Cardiac fibroblast (primary cell): ENCODE results near the gene HMGN2.

Experiments used
- DNase-seq, 2 donors: peaks; one replicate each; pipeline versions ENCODE4 v3.0.0 to v3.0.0-alpha.2; 2010; ENCODE audit warnings: low read depth in 2 of 2
- H3K4me3 ChIP-seq, 2 donors: replicated peaks in 1 of 2; 1 replicate in 1 of 2; 2 replicates in 1 of 2; pipeline ENCODE4 v1.5.1; 2011; ENCODE audit warnings: low read depth in 2 of 2, low read length in 2 of 2, mild to moderate bottlenecking in 2 of 2, moderate library complexity in 1 of 2
- CTCF ChIP-seq: IDR thresholded peaks from one replicate; pipeline ENCODE4 v1.5.1; 2011; ENCODE audit warnings: low read depth, mild to moderate bottlenecking, low read length, inconsistent platforms

HMGN2 gene

DNA sequence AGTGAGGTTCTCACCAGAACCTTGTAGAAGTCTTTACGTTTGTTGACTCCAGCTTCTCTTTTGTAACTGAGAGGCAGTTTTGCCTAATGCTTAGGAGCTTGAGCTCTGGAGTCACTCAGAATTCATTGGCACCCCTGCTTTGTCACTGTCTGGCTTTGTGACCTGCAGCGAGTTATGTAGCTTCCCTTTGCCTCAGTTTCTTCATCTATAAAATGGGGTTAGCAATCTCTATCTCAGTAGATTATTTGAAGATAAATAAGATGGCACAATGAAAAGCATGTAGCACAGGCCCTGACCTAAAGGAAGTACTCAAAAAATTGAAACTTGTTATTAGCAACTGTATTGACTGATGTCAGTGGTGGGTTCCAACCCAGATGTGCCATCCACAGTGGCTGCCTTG lies 32.0 kb upstream of the HMGN2 start:
- no peak overlapping the region for H3K4me3 ChIP-seq
- no peak for DNase-seq
- no peak for TF ChIP-seq CTCF

- no peak overlapping the region for H3K4me3 ChIP-seq
- TF ChIP-seq CTCF: no peak
- DNase-seq: no peak
Measured at GRCh38 chr1:26449868-26450267, 22.4 kb upstream of the HMGN2 start.

DNA sequence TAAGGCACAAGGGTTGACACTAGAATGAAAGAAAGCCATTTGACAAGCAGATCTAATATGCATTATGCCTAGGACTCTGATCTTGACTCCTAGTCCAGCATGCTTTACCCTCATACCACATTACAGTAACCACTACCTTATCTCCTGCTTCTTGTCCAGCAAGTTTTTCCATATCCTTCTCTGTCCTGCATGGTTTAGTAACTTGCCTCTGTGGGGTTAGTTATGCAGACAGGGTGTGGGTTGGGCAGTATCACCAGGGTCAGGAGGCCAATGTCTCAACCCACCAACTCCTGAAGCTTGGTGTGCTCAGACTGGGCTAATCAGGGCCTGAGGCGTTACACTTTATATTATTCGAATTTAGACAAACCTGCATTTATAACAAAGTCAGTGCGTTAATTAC lies 21.3 kb upstream of the HMGN2 start:
- no peak for DNase-seq
- H3K4me3 ChIP-seq: no peak overlapping the region
- no peak for TF ChIP-seq CTCF

GRCh38 chr1:26452459-26453183 lies 19.6 kb upstream of the HMGN2 start:
- no peak overlapping the region for H3K4me3 ChIP-seq
- no peak for DNase-seq
- no peak for TF ChIP-seq CTCF

- TF ChIP-seq CTCF: no peak
- H3K4me3 ChIP-seq: no peak overlapping the region
- no peak for DNase-seq
Measured at GRCh38 chr1:26459148-26459547, 13.1 kb upstream of the HMGN2 start.

- TF ChIP-seq CTCF: no peak
- DNase-seq: no peak
- H3K4me3 ChIP-seq: no peak overlapping the region
Measured at GRCh38 chr1:26459573-26460031, 12.6 kb upstream of the HMGN2 start.

GRCh38 chr1:26468911-26469310 lies 3.3 kb upstream of the HMGN2 start:
- no peak for DNase-seq
- TF ChIP-seq CTCF: no peak
- no peak overlapping the region for H3K4me3 ChIP-seq
